Ishikawa (cell line): ENCODE measurements around the gene TIMM8B.

ENCODE experiments used
- CEBPB ChIP-seq: IDR thresholded peaks from 2 replicates; pipeline ENCODE4 v1.6.1; 2012
- CREB1 ChIP-seq: IDR thresholded peaks from 2 replicates; pipeline ENCODE4 v1.6.1; 2012; ENCODE audit warnings: low read depth
- EGR1 ChIP-seq: IDR thresholded peaks from 2 replicates; pipeline ENCODE4 v1.6.1; 2012
- EP300 ChIP-seq: IDR thresholded peaks from 2 replicates; pipeline ENCODE4 v1.6.1; 2012; ENCODE audit warnings: borderline replicate concordance
- FOXM1 ChIP-seq: IDR thresholded peaks from 2 replicates; pipeline ENCODE4 v1.6.1; 2012; ENCODE audit warnings: low read depth, borderline replicate concordance
- NFIC ChIP-seq: IDR thresholded peaks from 2 replicates; pipeline ENCODE4 v1.6.1; 2012
- RAD21 ChIP-seq: IDR thresholded peaks from 2 replicates; pipeline ENCODE4 v1.6.1; 2012; ENCODE audit warnings: low read depth
- TAF1 ChIP-seq: IDR thresholded peaks from 2 replicates; pipeline ENCODE4 v1.6.1; 2012; ENCODE audit warnings: low read depth, mild to moderate bottlenecking
- TCF12 ChIP-seq: IDR thresholded peaks from 2 replicates; pipeline ENCODE4 v1.6.1; 2012; ENCODE audit warnings: low read depth
- TEAD4 ChIP-seq: IDR thresholded peaks from 2 replicates; pipeline ENCODE4 v1.6.1; 2012
- YY1 ChIP-seq: IDR thresholded peaks from 2 replicates; pipeline ENCODE4 v1.6.1; 2012; ENCODE audit warnings: low read depth
- ZBTB7A ChIP-seq: IDR thresholded peaks from 2 replicates; pipeline ENCODE4 v1.6.1; 2012; ENCODE audit warnings: low read depth
- TF ChIP-seq, protein P1 (sequence below): IDR thresholded peaks from 2 replicates; pipeline ENCODE4 v1.6.1; 2012; ENCODE audit warnings: low read depth, mild to moderate bottlenecking
- TF ChIP-seq, protein P2 (sequence below): IDR thresholded peaks from 2 replicates; pipeline ENCODE4 v1.6.1; 2012
- TF ChIP-seq, protein P3 (sequence below): IDR thresholded peaks from 2 replicates; pipeline ENCODE4 v1.6.1; 2012

TIMM8B gene

DNA sequence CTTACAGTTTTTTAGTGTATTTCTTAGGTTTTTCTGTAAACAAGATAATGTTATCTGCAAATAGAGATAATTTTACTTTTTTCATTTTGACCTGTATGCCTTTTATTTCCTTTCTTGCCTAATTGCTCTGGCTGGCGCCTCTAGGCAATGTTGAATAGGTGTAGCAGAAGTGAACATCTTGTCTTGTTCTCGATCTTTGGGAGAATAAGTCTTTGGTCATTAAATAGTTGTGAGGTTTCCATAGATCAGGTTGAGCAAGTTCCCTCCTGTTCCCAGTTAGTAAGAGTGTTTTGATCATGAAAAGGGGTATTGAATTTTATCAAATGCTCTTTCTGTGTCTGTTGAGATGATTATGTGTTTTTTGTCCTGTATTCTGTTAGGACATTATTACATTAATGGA lies 36.8 kb downstream of the TIMM8B start:
- TF ChIP-seq, protein P1, sequence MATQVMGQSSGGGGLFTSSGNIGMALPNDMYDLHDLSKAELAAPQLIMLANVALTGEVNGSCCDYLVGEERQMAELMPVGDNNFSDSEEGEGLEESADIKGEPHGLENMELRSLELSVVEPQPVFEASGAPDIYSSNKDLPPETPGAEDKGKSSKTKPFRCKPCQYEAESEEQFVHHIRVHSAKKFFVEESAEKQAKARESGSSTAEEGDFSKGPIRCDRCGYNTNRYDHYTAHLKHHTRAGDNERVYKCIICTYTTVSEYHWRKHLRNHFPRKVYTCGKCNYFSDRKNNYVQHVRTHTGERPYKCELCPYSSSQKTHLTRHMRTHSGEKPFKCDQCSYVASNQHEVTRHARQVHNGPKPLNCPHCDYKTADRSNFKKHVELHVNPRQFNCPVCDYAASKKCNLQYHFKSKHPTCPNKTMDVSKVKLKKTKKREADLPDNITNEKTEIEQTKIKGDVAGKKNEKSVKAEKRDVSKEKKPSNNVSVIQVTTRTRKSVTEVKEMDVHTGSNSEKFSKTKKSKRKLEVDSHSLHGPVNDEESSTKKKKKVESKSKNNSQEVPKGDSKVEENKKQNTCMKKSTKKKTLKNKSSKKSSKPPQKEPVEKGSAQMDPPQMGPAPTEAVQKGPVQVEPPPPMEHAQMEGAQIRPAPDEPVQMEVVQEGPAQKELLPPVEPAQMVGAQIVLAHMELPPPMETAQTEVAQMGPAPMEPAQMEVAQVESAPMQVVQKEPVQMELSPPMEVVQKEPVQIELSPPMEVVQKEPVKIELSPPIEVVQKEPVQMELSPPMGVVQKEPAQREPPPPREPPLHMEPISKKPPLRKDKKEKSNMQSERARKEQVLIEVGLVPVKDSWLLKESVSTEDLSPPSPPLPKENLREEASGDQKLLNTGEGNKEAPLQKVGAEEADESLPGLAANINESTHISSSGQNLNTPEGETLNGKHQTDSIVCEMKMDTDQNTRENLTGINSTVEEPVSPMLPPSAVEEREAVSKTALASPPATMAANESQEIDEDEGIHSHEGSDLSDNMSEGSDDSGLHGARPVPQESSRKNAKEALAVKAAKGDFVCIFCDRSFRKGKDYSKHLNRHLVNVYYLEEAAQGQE = no peak
- TF ChIP-seq TAF1 (no peak), CEBPB (no peak), YY1 (no peak), FOXM1 (no peak), RAD21 (no peak), CREB1 (no peak), TEAD4 (no peak), TCF12 (no peak), NFIC (no peak), EP300 (no peak), ZBTB7A (no peak), EGR1 (no peak)
- TF ChIP-seq, protein P2, sequence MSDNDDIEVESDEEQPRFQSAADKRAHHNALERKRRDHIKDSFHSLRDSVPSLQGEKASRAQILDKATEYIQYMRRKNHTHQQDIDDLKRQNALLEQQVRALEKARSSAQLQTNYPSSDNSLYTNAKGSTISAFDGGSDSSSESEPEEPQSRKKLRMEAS = no peak
- TF ChIP-seq, protein P3, sequence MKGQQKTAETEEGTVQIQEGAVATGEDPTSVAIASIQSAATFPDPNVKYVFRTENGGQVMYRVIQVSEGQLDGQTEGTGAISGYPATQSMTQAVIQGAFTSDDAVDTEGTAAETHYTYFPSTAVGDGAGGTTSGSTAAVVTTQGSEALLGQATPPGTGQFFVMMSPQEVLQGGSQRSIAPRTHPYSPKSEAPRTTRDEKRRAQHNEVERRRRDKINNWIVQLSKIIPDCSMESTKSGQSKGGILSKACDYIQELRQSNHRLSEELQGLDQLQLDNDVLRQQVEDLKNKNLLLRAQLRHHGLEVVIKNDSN = no peak

DNA sequence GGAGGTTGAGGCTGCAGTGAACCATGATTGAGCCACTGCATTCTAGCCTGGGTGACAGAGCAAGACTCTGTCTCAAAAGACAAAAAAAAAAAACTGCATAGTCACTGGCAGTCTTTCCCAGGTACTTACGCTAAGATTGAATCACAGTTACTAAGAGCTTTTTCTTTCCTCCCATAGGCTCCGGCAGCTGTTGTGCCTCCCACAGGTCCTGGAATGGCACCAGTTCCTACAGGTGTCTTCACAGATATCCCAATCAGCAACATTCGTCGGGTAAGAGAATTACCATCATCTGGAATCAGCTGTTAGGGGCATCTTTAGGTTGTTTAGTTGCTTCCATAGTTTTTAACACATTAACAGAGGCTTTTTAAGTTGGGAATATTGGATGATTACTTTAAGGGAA lies 41.6 kb downstream of the TIMM8B start:
- TF ChIP-seq ZBTB7A (no peak), YY1 (no peak), TAF1 (no peak), TEAD4 (no peak), EP300 (no peak), NFIC (no peak), CEBPB (no peak), FOXM1 (no peak), CREB1 (no peak), TCF12 (no peak), EGR1 (no peak), RAD21 (no peak)
- TF ChIP-seq, protein P1 = no peak
- TF ChIP-seq, protein P3 = no peak
- TF ChIP-seq, protein P2 = no peak

DNA sequence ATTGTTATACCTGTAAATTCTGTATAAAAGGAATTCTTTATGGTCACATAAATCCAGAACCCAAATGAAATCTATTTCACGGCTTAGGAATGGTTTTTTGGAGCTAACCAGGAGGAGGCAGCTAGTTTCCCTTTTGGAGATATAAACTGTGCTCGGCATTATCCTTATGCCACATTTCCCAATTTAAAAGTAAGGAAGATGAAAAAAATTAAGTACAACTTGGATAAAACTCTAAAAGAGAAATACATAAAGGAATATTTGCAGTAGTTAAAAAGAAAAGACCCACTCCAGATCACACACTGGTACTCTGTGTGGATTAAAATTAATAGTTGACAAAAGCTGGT lies 43.6 kb downstream of the TIMM8B start:
- TF ChIP-seq ZBTB7A (no peak), FOXM1 (no peak), YY1 (no peak)
- TF ChIP-seq, protein P2 = no peak

DNA sequence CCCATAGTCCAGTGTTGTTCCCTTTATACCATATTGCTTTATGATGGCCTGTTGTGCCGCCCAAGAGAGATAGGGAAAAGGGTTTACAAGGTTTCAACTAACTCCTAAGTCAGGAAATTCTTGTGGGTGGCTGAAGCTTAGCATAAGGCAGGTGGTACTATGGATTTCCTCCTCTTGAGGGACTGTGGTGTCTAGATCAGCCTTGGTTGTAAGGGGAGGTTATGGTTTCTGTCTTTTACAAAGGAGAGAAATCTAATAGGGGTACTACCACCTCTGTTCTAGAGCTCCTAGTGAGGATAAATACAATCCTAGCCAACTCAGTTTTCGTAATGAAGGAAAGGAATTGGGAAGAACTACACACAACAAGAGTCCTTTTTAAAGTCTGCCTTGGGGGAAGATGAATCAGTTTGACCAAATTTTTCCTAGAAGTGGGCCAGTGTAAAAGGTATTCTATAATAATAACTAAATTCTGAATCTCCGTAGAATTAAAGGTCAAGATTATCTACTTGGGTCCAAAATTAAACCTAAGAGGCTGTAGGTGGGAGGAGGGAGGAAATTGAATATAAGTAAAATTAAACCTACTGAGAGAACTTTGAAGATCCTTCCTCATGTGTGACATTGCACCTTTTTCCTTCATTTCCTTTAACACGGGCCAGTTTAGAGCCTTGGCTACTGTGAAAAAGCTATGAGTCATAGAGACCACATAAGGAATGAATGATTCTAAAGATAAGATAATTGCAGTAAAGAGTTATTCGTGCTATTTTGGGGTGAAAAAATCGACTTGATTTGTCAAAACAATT lies 44.2 kb downstream of the TIMM8B start:
- TF ChIP-seq CEBPB = no peak
- TF ChIP-seq FOXM1 = no peak
- TF ChIP-seq, protein P3 = no peak
- no peak for TF ChIP-seq RAD21
- no peak for TF ChIP-seq TEAD4
- TF ChIP-seq, protein P1 = no peak
- TF ChIP-seq TCF12 = no peak
- no peak for TF ChIP-seq ZBTB7A
- TF ChIP-seq EP300 = no peak
- no peak for TF ChIP-seq YY1
- no peak for TF ChIP-seq CREB1
- TF ChIP-seq EGR1 = no peak
- no peak for TF ChIP-seq TAF1
- no peak for TF ChIP-seq NFIC
- TF ChIP-seq, protein P2 = no peak
